Peyer's patch (tissue), 4 donors: ENCODE data around the gene SASH3. TPM values are rescaled to one million over a fixed set of nuclear protein-coding genes. Genes with fewer than 3 reads are reported as not detected.

Experiments
- DNase-seq, 3 donors: peaks; one replicate each; pipeline ENCODE4 v3.0.0-alpha.2; 2017 to 2019
- H3K27ac ChIP-seq, 4 donors: fragments of 200-600 bp; sonication (generic); one replicate each; pipeline ENCODE4 v1.5.1; 2016 to 2019
- H3K27me3 ChIP-seq, 2 donors: fragments of 200-600 bp; sonication (generic); one replicate each; pipeline ENCODE4 v1.5.1; 2019
- H3K36me3 ChIP-seq, 3 donors: fragments of 200-600 bp; sonication (generic); one replicate each; pipeline ENCODE4 v1.5.1; 2016 to 2019
- H3K4me1 ChIP-seq, 4 donors: fragments of 200-600 bp; sonication (generic); one replicate each; pipeline ENCODE4 v1.5.1; 2016 to 2019
- H3K4me3 ChIP-seq, 4 donors: fragments of 200-600 bp; sonication (generic); 1 replicate in 3 of 4; 2 replicates in 1 of 4; pipeline ENCODE4 v1.5.1; 2016 to 2019; ENCODE audit warnings: mild to moderate bottlenecking in 1 of 4
- H3K9me3 ChIP-seq, 4 donors: fragments of 200-600 bp; sonication (generic); one replicate each; pipeline ENCODE4 v1.5.1; 2016 to 2019; ENCODE audit warnings: mild to moderate bottlenecking in 1 of 4
- CTCF ChIP-seq, 6 experiments: fragments of 450-650 bp in 4 of 6; fragments of 200-600 bp in 2 of 6; sonication (generic) in 1 of 6; IDR thresholded peaks; one replicate each; pipeline ENCODE4 v1.5.1; 2017 to 2019; ENCODE audit warnings: antibody characterized with exemption in 6 of 6, mild to moderate bottlenecking in 3 of 6, moderate library complexity in 1 of 6
- POLR2A ChIP-seq, 2 donors: fragments of 450-650 bp; IDR thresholded peaks; one replicate each; pipeline ENCODE4 v1.5.1; 2017; ENCODE audit warnings: antibody characterized with exemption in 2 of 2, mild to moderate bottlenecking in 2 of 2, moderate library complexity in 2 of 2
- total RNA-seq, 4 donors: library from RNA; depleted of rRNA; stranded (reverse); fragments of >200 nt; gene quantifications; one replicate each; pipeline ENCODE4 v1.1.0, GENCODE V29; 2016

SASH3 gene
- total RNA-seq, 4 donors from 2014 or later = 2.2 to 45.4 (median 7.7) TPM

- no peak for TF ChIP-seq POLR2A (IDR thresholded peaks at IDR 0.05)
- TF ChIP-seq CTCF (IDR thresholded peaks at IDR 0.05) = no peak
- H3K9me3 ChIP-seq = no peaks in the 10 kb centered on the region
- H3K4me1 ChIP-seq = peaks cover 0 to 16% (median 4%) of the 10 kb centered on the region in 4 donors
- H3K27me3 ChIP-seq = no peaks in the 10 kb centered on the region
- no peak overlapping the region for H3K4me3 ChIP-seq
- no peaks in the 10 kb centered on the region for H3K36me3 ChIP-seq
- DNase-seq = no peak
- peak overlapping the region; percentile 48 to 74 (median 70) for H3K27ac ChIP-seq
These were observed 10.9 kb upstream of the SASH3 start for GRCh38 chrX:129768586-129769466.

GRCh38 chrX:129769467-129770154, 10.1 kb upstream of the SASH3 start:
- H3K36me3 ChIP-seq = no peaks in the 10 kb centered on the region
- H3K9me3 ChIP-seq = no peaks in the 10 kb centered on the region
- DNase-seq = peak in 2 of 3 donors; percentile 88 to 90
- TF ChIP-seq CTCF (IDR thresholded peaks at IDR 0.05) (no peak), POLR2A (IDR thresholded peaks at IDR 0.05) (no peak)
- H3K4me1 ChIP-seq = peaks cover 0 to 17% (median 4%) of the 10 kb centered on the region in 4 donors
- H3K27me3 ChIP-seq = no peaks in the 10 kb centered on the region
- H3K27ac ChIP-seq = peak overlapping the region; percentile 48 to 74 (median 70)
- H3K4me3 ChIP-seq = no peak overlapping the region

- peaks cover 0 to 17% (median 7%) of the 10 kb centered on the region in 4 donors for H3K4me1 ChIP-seq
- H3K27ac ChIP-seq = peak overlapping the region; percentile 42 to 79 (median 62)
- no peaks in the 10 kb centered on the region for H3K27me3 ChIP-seq
- no peaks in the 10 kb centered on the region for H3K36me3 ChIP-seq
- no peak for TF ChIP-seq CTCF (IDR thresholded peaks at IDR 0.05)
- TF ChIP-seq POLR2A (IDR thresholded peaks at IDR 0.05) = no peak
- no peak overlapping the region for H3K4me3 ChIP-seq
- H3K9me3 ChIP-seq = no peaks in the 10 kb centered on the region
- DNase-seq = peak in 1 of 3 donors; percentile 53
These were observed 8.3 kb upstream of the SASH3 start for GRCh38 chrX:129771266-129771995.

GRCh38 chrX:129772796-129773431, 6.8 kb upstream of the SASH3 start:
- H3K4me3 ChIP-seq = no peak overlapping the region
- H3K27ac ChIP-seq = peak overlapping the region; percentile 68 to 87 (median 80)
- H3K9me3 ChIP-seq = no peaks in the 10 kb centered on the region
- peak; percentile 76 to 94 (median 84) for DNase-seq
- H3K4me1 ChIP-seq = peaks cover 0 to 23% (median 8%) of the 10 kb centered on the region in 4 donors
- no peaks in the 10 kb centered on the region for H3K36me3 ChIP-seq
- no peaks in the 10 kb centered on the region for H3K27me3 ChIP-seq
- peak in 1 of 6 experiments; percentile 12 for TF ChIP-seq CTCF (IDR thresholded peaks at IDR 0.05)
- TF ChIP-seq POLR2A (IDR thresholded peaks at IDR 0.05) = no peak
